Measurements from ENCODE around the gene ACYP2.

Gene ACYP2

GRCh38 chr2:54330926-54331835 is 215.8 kb downstream of the ACYP2 start:
- DNase-seq = no peak

DNA sequence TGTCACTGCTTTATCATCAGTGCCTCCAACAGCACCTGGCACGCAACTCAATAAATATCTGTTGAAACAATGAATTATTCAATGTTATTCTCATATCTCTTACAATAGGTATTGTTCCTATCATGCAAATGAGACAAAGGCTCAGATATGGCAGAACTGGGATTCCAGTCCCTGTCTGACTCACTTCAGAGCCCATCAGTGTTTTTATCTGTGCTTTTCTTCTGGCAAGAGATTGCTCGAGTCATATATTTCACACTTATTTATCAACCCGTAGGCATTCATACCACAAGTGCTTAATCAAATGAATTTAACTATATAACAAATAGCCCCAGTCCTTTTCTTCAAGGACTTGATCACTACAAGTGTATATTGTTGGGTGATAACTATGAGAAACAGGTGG is 217.0 kb downstream of the ACYP2 start:
- no peak for DNase-seq

DNA sequence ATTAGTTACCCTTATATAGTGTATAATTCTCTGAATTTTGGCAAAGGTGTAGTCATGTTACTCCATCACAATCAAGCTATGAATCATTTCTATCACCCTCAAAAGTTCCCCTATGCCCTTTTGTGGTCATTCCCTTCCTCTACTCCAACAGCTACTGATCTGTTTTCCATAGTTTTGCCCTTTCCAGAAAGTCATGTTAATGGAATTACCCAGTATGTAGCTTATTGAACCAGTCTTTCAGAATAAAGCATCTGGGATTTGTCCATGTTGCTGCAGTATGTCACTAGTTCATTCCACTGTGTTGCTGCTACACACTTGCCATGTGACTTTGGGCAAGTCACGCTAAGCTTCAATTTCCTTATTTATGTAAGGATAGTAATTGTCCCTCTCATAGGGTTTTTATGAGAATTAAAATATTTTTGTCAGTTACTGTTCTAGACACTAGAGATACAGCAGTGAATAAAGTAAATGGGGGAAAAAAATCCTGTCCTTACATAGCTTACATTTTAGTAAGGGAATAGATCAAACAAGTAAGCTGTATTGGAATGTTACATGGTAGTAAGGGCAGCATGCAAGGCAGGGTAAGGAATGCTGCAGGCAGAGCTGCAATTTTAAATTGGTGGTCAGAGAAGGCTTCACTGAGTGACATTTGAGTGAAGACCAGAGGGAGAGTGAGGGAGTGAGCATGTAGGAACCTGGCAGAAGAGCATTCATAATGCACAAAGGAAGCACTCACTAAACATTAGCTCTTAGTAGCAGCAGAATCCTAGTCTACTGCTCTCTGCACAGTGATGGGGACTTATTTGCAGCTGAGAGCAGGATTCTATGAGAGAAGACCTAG is 220.9 kb downstream of the ACYP2 start:
- DNase-seq = no peak

GRCh38 chr2:54336977-54337255 is 221.5 kb downstream of the ACYP2 start:
- no peak for DNase-seq

- no peak for DNase-seq
Measured at GRCh38 chr2:54341656-54342055, 226.2 kb downstream of the ACYP2 start.

DNA sequence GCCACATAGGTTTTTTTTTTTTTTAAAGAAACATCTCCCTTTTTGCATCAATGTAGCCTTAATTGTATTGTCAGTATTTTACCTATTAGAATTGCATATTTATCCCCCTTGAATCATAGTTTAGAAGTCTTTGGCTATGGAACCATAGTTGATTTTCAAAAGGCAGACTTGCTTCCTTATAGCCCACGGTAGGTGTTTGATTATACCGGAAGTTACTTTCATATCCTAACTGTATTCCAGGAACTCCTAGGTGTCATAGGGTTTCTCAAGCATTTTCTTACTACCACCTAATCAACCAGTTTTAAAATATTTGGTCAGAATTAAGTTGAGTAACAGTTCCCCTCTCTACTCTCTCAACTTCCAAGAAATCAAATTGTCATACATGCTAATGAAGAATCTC is 227.2 kb downstream of the ACYP2 start:
- DNase-seq = no peak

DNA sequence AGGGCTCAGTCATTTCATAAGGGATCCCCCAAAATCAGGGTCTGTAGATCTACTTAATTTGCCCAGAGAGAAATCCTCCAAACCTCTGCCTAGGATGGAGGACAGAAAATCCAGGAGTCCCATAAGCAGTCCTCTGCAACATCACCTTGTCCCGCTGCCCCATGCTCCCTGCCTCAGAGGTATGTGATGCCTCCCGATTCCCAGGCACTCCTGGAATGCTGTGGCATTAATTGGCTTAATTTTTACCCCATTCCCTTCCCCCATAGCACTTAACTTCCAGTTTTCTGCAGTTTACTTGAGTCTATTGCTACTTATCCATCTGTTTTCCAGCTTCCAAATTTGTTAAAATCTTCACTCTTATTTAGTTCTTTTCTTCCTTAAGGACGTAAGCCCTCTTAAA is 232.2 kb downstream of the ACYP2 start:
- DNase-seq = no peak

DNA sequence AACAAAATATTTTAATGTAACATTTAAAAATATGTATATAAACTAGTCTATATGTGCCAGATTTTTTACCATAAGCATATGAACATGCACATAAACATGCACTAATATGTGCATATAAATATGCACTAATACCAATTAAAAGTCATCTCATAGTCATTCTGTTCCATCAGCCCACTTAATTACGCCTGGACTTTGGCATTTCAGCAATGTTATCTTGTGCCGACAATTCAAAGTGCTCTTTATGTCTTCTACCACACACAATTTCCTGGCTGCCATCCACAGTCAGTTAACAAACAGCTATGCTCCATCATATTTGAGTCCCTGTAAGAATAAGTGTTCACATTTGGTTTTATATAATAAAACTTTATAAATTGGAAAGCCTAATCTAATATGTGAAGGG is 233.2 kb downstream of the ACYP2 start:
- DNase-seq = no peak

- no peak for DNase-seq
Measured at GRCh38 chr2:54350426-54350825, 235.0 kb downstream of the ACYP2 start.

DNA sequence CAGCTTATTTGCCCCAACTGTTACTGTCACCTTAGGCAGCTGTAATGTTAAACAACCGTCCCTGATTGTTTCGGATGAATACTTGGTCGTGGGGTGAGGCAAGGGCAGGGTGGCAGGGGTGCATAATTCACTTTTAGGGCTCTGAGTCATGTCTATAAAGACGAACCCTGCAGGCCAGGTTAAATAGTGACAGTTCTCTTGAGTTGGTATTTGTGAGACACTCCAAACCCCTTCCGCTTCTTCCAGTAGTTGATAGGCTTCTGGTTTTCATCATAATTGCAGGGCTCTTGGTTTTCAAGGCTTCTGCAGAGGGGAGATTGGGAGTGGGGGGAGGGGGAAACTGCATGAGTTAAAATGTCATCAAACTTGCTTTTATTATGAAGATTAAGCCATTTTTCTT is 237.8 kb downstream of the ACYP2 start:
- no peak for DNase-seq

Data from central memory CD4-positive, alpha-beta T cell (primary cell).